ENCODE results near the gene CLCN1.
"Not testable (repeated sequence)": the region's sequence is repeated elsewhere in the genome, so short reads cannot be mapped to it uniquely, and the experiment has no call there.

The CLCN1 gene

GRCh38 chr7:143315776-143316175, at the start of gene CLCN1:
CLCN1 (plus strand) TSS chr7:143316111; CDS start chr7:143316213, 102 bp downstream.
- no peak for DNase-seq

- DNase-seq: no peak
Measured at GRCh38 chr7:143269251-143269650, 46.7 kb upstream of the CLCN1 start.

DNA sequence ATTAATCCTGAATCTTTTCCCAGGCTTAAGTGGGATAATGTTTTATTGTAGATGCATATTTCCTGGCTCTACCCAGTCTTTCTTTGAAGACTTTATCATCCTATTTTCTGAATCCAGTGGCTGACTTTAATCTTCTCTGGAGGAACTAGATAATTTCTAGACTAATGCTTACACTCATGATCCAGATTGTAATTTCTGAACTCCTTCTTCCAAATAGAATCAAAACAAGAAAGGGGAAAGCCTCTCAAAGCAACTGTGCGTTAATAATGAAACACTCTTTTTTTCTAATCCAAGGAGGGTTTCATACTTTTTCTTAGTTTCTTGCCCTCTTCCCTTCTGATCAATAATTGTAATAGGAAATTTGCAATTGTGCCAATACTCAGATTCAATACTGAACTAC, 44.7 kb upstream of the CLCN1 start:
- DNase-seq: no peak

DNA sequence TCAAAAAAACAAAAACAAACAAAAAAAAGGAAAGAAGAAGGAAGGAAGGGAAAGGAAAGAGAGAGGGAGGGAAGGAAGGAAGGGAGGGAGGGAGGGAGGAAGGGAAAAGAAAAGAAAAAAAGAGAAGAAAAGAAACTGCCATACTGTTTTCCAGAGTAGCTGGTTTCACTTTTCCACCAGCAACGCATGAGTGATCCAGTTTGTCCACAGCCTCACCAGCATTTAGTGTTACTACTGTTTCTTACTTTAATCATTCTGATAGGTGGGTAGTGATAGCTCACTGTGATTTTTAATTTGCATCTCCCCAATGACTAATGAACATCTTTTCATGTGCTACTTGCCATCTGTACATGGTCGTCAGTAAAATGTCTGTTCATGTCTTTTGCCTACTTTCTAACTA, 43.0 kb upstream of the CLCN1 start:
- no peak for DNase-seq

GRCh38 chr7:143279186-143280098, 36.5 kb upstream of the CLCN1 start:
- DNase-seq: no peak

- no peak for DNase-seq
Measured at GRCh38 chr7:143280160-143280559, 35.8 kb upstream of the CLCN1 start.

- DNase-seq: no peak
Measured at GRCh38 chr7:143280566-143280965, 35.3 kb upstream of the CLCN1 start.

GRCh38 chr7:143281529-143281928, 34.4 kb upstream of the CLCN1 start:
- no peak for DNase-seq

- no peak for DNase-seq
Measured at GRCh38 chr7:143282124-143282523, 33.8 kb upstream of the CLCN1 start.

DNA sequence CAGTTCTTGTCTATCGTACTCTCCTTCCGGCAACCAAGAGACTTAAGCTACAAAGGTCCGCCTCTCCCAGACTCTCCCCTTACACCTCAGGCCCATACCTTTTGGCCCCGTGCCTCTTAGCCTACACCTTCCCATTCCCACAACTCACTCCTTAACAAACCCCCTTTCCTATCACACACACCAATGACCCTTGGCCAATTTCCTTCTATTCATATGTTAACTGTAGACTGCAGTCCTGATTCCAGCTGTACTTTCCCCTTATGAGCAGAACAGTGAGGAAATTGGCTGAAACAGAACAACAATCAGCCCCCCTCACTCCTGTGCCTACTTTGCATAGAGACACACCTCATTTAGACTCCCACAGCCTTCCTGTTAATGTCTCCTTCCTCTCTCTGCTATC, 32.5 kb upstream of the CLCN1 start:
- no peak for DNase-seq

- DNase-seq: no peak
Measured at GRCh38 chr7:143284591-143285469, 31.1 kb upstream of the CLCN1 start, which contains the start of gene TMEM139. TMEM139 (plus strand) TSS chr7:143284958; CDS start chr7:143285958, 1,000 bp downstream.

GRCh38 chr7:143285470-143285778, 30.5 kb upstream of the CLCN1 start:
- no peak for DNase-seq

DNA sequence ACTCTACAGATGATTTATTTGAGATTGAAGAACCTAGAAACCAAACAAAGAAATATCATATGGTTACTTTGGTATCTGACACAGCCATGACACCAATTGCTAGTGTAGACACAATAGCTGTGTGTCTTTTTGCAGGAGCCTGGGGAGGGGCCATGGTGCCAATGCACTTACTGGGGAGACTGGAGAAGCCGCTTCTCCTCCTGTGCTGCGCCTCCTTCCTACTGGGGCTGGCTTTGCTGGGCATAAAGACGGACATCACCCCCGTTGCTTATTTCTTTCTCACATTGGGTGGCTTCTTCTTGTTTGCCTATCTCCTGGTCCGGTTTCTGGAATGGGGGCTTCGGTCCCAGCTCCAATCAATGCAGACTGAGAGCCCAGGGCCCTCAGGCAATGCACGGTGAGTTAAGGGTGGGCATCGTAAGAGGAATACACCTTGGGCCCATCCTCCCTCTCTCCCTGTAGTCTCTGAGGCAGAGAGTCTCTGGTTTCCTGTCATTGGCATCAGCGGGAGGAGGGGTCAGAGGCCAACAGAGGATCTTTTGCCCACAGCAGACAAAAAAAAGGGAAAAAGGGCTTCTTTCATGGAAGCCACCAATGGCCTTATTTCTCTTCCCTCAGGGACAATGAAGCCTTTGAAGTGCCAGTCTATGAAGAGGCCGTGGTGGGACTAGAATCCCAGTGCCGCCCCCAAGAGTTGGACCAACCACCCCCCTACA, 29.9 kb upstream of the CLCN1 start:
- no peak for DNase-seq

- no peak for DNase-seq
Measured at GRCh38 chr7:143286522-143286890, 29.4 kb upstream of the CLCN1 start.

DNA sequence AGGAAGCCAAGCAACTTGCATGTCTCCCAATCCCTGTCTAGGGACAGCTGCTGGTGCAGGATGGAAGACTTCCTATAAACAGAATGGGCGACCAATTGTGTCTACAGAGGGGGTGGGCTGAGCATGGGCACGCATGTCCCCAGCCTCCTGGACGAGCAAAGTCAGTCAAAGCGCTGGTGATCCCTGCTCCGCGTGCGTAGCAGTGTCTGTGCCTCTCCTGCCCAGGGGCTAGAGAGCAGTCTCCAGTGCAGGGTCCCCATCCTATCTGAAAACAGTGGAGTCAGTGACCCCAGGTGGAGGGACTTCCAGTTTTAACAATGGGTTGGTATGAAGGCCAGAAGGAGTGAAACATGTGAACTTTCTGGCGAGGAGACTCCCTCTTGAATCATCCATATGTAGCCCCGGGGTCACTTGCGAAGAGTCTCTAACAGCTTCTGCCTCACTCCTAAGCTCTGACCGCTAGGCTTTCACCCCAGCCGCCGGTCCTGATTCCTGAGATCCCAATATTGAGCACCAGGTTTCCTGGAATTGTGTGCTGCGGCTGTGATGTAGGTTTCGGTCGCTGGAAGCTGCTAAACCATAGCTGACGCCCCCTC, 28.5 kb upstream of the CLCN1 start:
- no peak for DNase-seq

DNA sequence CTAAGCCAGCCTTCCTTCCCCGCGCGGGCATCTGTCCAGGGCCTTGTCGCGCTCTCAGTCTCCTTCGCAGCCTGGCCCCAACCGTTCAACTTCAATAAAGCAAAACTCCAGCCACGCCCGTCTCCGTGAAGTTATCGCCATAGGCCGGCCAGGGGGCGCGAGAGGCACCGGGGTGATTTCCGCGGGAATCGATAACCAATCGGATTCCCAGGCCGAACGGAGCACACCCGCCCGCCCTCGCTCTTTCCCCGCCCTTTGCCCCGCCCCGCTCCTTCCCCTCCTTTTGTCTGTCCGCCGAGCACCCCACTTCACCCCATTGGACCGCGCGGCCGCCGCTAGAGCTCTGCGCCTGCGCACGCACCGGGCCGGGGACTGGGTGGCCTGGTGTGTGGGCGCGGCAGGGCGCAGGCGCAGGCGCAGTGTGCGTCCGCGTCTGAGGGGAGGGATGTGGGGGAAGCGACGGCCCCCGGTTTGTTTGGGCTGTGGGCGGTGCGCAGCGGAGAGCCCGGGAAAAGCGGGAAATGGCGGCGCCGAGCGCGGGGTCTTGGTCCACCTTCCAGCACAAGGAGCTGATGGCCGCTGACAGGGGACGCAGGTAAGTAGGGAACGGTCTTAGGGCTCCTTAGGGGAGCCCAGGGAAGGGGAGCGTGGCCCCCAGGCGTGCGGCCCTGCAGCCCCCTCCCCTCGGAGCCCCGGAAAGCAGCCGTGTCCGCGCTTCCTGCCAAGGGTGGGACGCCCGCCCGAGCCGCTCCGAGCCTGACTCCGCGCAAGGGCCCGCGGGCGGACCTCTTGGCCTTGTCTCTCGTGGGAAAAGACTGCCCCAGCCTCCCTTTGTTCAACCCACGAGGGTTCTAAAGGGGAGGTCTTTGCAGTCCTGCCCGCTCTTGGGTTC, 27.7 kb upstream of the CLCN1 start, which contains the start of gene CASP2:
TSS of gene CASP2 (plus strand) at position 417 of the 892 bp plus-strand sequence. CDS start at position 522, 105 bp downstream.
- DNase-seq: peak; percentile 99

DNA sequence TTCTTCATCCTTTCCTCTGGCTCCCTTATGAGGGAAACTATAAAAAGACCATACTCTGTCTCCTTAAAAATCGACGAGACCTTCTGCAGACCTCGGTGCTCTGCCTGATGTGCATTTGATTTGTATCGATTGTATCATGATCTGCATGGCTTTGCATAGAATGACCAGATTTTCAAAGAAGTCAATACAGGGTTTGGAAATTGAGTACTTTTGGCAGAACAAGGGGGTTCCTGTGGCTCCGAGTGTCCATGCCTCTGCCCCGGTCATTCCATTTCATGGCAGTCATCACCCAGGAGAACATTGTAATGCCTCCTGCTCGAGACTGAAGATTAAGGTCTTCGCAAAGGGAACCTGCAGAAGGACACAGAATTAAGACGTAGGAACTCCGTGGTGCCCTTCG, 27.1 kb upstream of the CLCN1 start:
- DNase-seq: no peak

DNA sequence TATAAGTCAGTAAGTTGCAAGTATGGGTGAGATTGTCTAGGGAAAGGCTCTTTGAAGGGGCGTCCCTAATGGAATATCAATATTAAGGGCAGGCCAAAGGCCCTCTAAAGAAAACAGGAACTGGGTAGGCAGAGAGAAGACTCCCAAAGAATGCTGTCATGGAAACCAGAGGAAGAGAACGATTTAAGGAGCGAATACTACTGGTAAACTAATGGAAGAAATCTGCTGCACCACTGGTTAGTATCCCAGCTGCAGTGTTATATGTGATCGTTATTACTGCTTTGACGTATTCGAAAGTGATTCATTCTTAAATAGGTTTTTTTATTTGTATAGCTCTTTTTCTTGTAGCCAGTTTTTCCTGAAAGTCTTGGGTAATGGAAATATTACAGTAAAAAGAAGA, 26.5 kb upstream of the CLCN1 start:
- DNase-seq: no peak

- DNase-seq: not testable (repeated sequence)
Measured at GRCh38 chr7:143289888-143290287, 26.0 kb upstream of the CLCN1 start.

DNA sequence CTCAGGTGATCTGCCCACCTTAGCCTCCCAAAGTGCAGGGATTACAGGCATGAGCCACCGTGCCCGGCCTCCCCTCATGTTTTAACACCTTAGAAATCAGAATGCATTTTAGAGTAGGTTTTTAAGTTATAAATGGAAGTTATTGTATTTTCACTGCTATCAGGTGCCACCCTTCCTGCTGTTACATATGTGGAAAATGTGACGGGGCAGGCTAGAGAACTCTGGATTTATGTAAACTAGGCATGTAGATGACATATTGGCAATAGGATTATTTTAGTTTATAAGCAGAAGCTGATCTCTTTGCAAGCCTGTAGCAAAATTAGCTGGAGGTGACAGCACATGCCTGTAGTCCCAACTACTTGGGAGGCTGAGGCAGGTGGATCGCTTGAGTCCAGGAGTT, 25.6 kb upstream of the CLCN1 start:
- no peak for DNase-seq

DNA sequence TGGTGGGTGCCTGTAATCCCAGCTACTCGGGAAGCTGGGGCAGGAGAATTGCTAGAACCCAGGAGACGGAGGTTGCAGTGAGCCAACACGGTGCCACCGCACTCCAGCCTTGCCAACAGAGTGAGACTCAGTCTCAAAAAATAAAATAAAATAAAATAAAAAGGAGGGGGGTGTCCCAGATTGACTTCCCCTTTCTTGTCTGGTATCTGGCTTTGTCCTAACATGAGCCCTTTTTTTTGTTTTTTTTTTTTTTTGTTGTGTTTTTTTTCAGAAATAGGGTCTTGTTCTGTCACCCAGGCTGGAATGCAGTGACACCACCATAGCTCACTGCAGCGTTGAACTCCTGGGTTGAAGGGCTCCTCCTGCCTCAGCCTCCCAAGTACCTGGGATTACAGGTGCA, 23.0 kb upstream of the CLCN1 start:
- no peak for DNase-seq

DNA sequence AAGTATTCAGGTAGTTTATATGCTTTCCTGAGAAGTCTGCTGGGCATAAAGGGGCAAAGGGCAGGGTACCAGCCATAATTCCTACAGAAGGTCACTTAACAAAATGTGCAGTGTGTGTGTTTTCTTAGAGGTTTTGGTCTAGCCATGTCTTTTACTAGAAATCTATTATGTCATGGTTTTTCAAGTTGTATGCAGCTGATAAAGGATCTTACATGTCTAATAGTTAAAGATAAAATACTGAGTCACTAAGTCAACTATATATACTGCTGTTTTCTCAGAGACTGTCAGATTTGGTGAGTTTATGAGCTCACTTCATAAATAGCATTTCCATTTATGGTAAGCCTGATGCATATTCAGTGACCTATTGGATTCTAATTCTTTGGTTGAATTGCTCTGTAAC, 20.0 kb upstream of the CLCN1 start:
- DNase-seq: no peak

All from activated CD8-positive, alpha-beta memory T cell treated with anti-CD3 and anti-CD28 coated beads, Interleukin-2, amount 50 U/mL, for 48 hours (primary cell).